Thyroid gland (tissue), 4 donors: ENCODE data around the gene PADI6. TPM values are rescaled to one million over a fixed set of nuclear protein-coding genes. Genes with fewer than 3 reads are reported as not detected.

Experiments
- DNase-seq, 2 donors: peaks; one replicate each; pipeline ENCODE4 v3.0.0-alpha.2; 2019
- H3K27ac ChIP-seq, 3 donors: fragments of 200-600 bp; sonication (generic); 1 replicate in 2 of 3; 2 replicates in 1 of 3; pipeline ENCODE4 v1.5.1; 2016 to 2019; ENCODE audit warnings: mild to moderate bottlenecking in 1 of 3, moderate library complexity in 1 of 3
- H3K27me3 ChIP-seq: fragments of 200-600 bp; sonication (generic); one replicate; pipeline ENCODE4 v1.5.1; 2019
- H3K36me3 ChIP-seq, 2 donors: fragments of 200-600 bp; sonication (generic); one replicate each; pipeline ENCODE4 v1.5.1; 2016 to 2019
- H3K4me1 ChIP-seq, 2 donors: fragments of 200-600 bp; sonication (generic); one replicate each; pipeline ENCODE4 v1.5.1; 2017 to 2019
- H3K4me3 ChIP-seq, 3 donors: fragments of 200-600 bp; sonication (generic); replicated peaks in 1 of 3; 1 replicate in 2 of 3; 2 replicates in 1 of 3; pipeline ENCODE4 v1.5.1; 2016; ENCODE audit warnings: mild to moderate bottlenecking in 1 of 3
- H3K9me3 ChIP-seq: fragments of 200-600 bp; sonication (generic); one replicate; pipeline ENCODE4 v1.5.1; 2017
- CTCF ChIP-seq, 6 experiments: fragments of 200-600 bp in 3 of 6; fragments of 450-650 bp in 3 of 6; sonication (generic) in 3 of 6; IDR thresholded peaks; one replicate each; pipeline ENCODE4 v1.5.1; 2016 to 2019; ENCODE audit warnings: antibody characterized with exemption in 6 of 6, mild to moderate bottlenecking in 2 of 6, inconsistent platforms in 1 of 6, moderate library complexity in 1 of 6
- POLR2A ChIP-seq, 2 donors: fragments of 450-650 bp; IDR thresholded peaks; one replicate each; pipeline ENCODE4 v1.6.1; 2017; ENCODE audit warnings: antibody characterized with exemption in 2 of 2, mild to moderate bottlenecking in 2 of 2, moderate library complexity in 1 of 2
- WGBS, 2 donors: methylation state at CpG; one replicate each; pipeline ENCODE4 v1.1.5; 2017; 5-methylcytosine and 5-hydroxymethylcytosine counted together
- intact Hi-C: fragments of 100-400 bp; cut with DNase I; formaldehyde crosslinking; loops from one replicate; pipeline ENCODE4 v1.15.1; 2023
- total RNA-seq, 4 donors: library from RNA; depleted of rRNA; stranded (reverse); fragments of >200 nt; gene quantifications; one replicate each; pipeline ENCODE4 v1.2.3, GENCODE V29; 2016

Gene PADI6
- total RNA-seq, 4 donors from 2014 or later, result not detected

GRCh38 chr1:17356387-17357026 lies 15.5 kb upstream of the PADI6 start:
- 66 to 68% methylated on average over 11 of the region's 12 CpGs for WGBS, 2 donors
- H3K9me3 ChIP-seq, result no peaks in the 10 kb centered on the region
- no peak overlapping the region for H3K4me3 ChIP-seq
- H3K27ac ChIP-seq, result no peak overlapping the region
- no peaks in the 10 kb centered on the region for H3K4me1 ChIP-seq
- TF ChIP-seq POLR2A (IDR thresholded peaks at IDR 0.05) (no peak), CTCF (IDR thresholded peaks at IDR 0.05) (no peak)
- no peak for DNase-seq
- no peaks in the 10 kb centered on the region for H3K36me3 ChIP-seq
- intact Hi-C loops, result no loop called here
- no peaks in the 10 kb centered on the region for H3K27me3 ChIP-seq

- Histone ChIP-seq H3K4me3 (no peak overlapping the region), H3K9me3 (no peaks in the 10 kb centered on the region), H3K4me1 (no peaks in the 10 kb centered on the region), H3K27ac (no peak overlapping the region), H3K27me3 (no peaks in the 10 kb centered on the region), H3K36me3 (no peaks in the 10 kb centered on the region)
- TF ChIP-seq POLR2A (IDR thresholded peaks at IDR 0.05), result no peak
- no peak for TF ChIP-seq CTCF (IDR thresholded peaks at IDR 0.05)
- no peak for DNase-seq
- 67 to 81% methylated on average over 4 of the region's 4 CpGs for WGBS, 2 donors
- intact Hi-C loops, result no loop called here
Observed at GRCh38 chr1:17358557-17358956, 13.4 kb upstream of the PADI6 start.

GRCh38 chr1:17359031-17359430 lies 13.0 kb upstream of the PADI6 start:
- Histone ChIP-seq H3K36me3 (no peaks in the 10 kb centered on the region), H3K4me1 (no peaks in the 10 kb centered on the region), H3K27ac (no peak overlapping the region), H3K9me3 (no peaks in the 10 kb centered on the region), H3K27me3 (no peaks in the 10 kb centered on the region), H3K4me3 (no peak overlapping the region)
- intact Hi-C loops, result no loop called here
- no peak for DNase-seq
- 33% methylated on average over 10 of the region's 11 CpGs; no CpG with 5 or more reads in 1 of the 2 donors for WGBS, 2 donors
- TF ChIP-seq POLR2A (IDR thresholded peaks at IDR 0.05), result no peak
- TF ChIP-seq CTCF (IDR thresholded peaks at IDR 0.05), result no peak

GRCh38 chr1:17359808-17360207 lies 12.2 kb upstream of the PADI6 start:
- DNase-seq, result no peak
- H3K36me3 ChIP-seq, result no peaks in the 10 kb centered on the region
- H3K9me3 ChIP-seq, result no peaks in the 10 kb centered on the region
- 80 to 83% methylated on average over 9 of the region's 9 CpGs for WGBS, 2 donors
- H3K27me3 ChIP-seq, result no peaks in the 10 kb centered on the region
- intact Hi-C loops, result no loop called here
- H3K27ac ChIP-seq, result no peak overlapping the region
- no peaks in the 10 kb centered on the region for H3K4me1 ChIP-seq
- TF ChIP-seq CTCF (IDR thresholded peaks at IDR 0.05), result no peak
- no peak for TF ChIP-seq POLR2A (IDR thresholded peaks at IDR 0.05)
- no peak overlapping the region for H3K4me3 ChIP-seq

GRCh38 chr1:17360272-17360956 lies 11.6 kb upstream of the PADI6 start:
- Histone ChIP-seq H3K36me3 (no peaks in the 10 kb centered on the region), H3K27me3 (no peaks in the 10 kb centered on the region), H3K9me3 (no peaks in the 10 kb centered on the region), H3K4me1 (no peaks in the 10 kb centered on the region), H3K4me3 (no peak overlapping the region), H3K27ac (no peak overlapping the region)
- DNase-seq, result no peak
- TF ChIP-seq POLR2A (IDR thresholded peaks at IDR 0.05) (no peak), CTCF (IDR thresholded peaks at IDR 0.05) (no peak)
- intact Hi-C loops, result no loop called here
- 82 to 87% methylated on average over 11 of the region's 11 CpGs for WGBS, 2 donors
